Hippocampal formation (tissue), 2 donors: ENCODE measurements around the gene MRPL53.

Experiments
- DNase-seq, 2 donors: peaks; one replicate each; lab custom pipeline; 2025; lab: John Stamatoyannopoulos, UW

The MRPL53 gene

GRCh38 chr2:74429487-74430451 lies 42.7 kb downstream of the MRPL53 start:
- DNase-seq: no peak

GRCh38 chr2:74428675-74429074 lies 43.8 kb downstream of the MRPL53 start:
- DNase-seq: no peak

DNA sequence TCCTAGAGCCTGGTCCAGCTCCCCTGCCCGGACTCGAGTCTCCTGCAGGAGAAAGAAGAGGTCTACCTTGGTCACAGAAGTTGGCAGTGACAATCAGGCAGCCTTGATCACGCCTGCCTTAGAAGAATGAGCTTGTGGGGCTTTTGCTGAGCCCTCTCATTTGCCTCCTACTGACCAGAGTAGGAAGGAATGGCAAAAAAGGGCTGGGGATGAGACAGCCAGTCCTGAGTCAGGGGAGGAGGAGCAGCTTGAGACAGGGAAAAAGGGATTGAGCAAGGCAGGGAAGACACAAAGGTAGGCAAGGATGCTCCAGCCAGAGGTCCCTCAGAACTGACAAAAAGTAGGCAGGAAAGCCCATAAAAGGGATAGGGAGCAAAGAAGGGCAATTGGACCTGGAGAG lies 44.9 kb downstream of the MRPL53 start:
- DNase-seq: no peak

- DNase-seq: no peak
Measured at GRCh38 chr2:74426181-74426758, 46.2 kb downstream of the MRPL53 start.

- no peak for DNase-seq
Measured at GRCh38 chr2:74425523-74425922, 47.0 kb downstream of the MRPL53 start.

DNA sequence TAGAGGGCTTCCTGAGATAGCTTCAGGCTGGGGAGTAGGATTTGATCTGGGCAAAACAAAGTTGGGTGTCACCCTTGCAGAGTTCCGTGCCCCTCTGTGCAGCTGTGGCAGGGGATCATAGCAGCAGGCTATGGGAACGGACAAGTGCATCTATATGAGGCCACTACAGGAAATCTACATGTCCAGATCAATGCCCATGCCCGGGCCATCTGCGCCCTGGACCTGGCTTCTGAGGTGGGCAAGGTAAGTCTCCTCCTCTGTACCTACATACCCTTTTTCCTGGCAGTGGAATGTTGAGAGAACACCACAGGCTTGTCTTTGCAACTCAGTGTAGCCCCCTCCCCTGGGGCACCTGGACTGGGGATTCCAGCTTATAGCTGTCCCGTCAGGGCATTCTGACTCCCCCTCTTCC lies 47.5 kb downstream of the MRPL53 start:
- DNase-seq: no peak

DNA sequence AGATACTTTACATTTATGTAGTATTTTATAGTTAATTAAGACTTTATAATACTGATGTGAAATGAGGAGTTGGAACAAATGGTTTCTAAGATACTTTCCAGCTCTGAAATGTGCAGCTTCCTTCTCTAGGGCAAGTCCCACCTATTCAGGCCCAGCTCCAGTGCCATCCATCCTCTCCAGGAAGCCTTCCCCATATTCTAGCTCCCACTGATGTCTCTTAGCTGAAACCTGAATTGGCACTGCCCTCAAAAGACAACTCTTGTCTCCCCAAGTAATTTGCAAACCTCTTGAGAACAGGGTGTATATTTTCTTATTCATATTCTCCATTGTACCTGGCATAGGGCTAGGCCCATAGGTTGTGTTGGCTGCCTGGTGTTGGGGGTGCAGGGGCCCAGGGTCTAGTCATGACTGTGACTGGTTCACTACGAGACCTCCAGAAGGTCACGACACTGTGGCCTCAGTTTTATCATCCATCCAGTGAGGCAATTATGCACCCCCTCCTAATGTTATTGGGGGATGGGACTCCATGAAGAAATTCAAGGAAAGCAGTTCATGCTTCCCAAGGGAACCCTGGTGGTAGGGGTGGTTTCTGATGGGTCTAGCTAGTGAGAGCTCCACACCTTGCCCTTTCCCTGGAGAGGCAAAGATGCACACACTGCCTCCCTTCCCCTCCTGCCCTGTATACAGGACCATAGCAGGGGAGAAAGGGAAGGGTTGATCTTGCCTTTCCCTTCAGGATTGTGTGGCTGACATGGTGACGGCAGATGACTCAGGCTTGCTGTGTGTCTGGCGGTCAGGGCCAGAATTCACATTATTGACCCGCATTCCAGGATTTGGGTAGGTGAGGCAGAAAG lies 48.1 kb downstream of the MRPL53 start:
- DNase-seq: no peak

DNA sequence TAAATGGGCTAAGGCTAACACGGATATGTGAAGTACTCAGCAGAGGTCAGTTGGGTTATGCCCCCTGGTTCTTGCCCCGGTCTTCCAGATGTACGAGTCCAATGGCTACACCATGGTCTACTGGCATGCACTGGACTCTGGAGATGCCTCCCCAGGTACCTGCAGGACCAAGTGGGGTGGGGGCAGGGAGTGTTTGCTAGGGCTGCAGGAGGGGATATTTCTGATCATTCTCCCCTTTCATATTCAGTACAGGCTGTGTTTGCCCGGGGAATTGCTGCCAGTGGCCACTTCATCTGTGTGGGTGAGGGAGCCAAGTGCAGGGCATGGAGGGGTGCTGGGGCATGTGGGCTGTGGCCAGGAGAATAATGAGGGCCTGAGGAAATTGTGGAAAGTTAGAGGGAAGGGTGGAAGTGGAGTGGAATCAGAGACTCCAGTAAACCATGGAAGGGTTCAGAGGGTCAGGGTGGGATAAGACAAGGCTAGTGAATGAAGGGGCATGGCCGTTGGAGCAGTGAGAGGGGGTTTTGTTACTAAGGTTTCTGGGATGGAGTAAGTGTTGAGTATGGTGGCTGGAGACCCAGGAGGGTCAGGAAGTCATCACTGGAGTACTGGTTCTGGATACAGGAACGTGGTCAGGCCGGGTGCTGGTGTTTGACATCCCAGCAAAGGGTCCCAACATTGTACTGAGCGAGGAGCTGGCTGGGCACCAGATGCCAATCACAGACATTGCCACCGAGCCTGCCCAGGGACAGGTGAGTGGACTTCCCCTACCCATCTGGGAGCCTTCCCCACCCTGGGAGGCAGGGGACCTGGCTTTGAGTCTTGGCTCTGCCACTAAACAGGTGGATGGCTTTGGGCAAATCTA lies 49.0 kb downstream of the MRPL53 start:
- no peak for DNase-seq
